Progenitor cell of endocrine pancreas (in vitro differentiated cells): Measurements from ENCODE around the gene SNX10. TPM values are rescaled to one million over a fixed set of nuclear protein-coding genes. Genes with fewer than 3 reads are reported as not detected.

Experiments used
- DNase-seq: peaks from one replicate; pipeline ENCODE4 v3.0.0; 2021; ENCODE audit warnings: low spot score; ENCODE audit not compliant: unreplicated experiment
- H3K27ac Mint-ChIP-seq: 2 replicates; pipeline ENCODE4 v1.8.0; 2021; ENCODE audit warnings: mild to moderate bottlenecking, moderate library complexity, mixed read lengths
- H3K27me3 Mint-ChIP-seq: 2 replicates; pipeline ENCODE4 v1.8.0; 2021; ENCODE audit warnings: mixed read lengths
- H3K36me3 Mint-ChIP-seq: 2 replicates; pipeline ENCODE4 v1.8.0; 2022; ENCODE audit warnings: mixed read lengths; ENCODE audit not compliant: insufficient read depth
- H3K4me1 Mint-ChIP-seq: 2 replicates; pipeline ENCODE4 v1.8.0; 2021; ENCODE audit warnings: low read depth, mixed read lengths
- H3K4me3 Mint-ChIP-seq: 2 replicates; pipeline ENCODE4 v1.8.0; 2021; ENCODE audit warnings: low read depth, mild to moderate bottlenecking, moderate library complexity, mixed read lengths
- H3K9me3 Mint-ChIP-seq: 2 replicates; pipeline ENCODE4 v1.8.0; 2021; ENCODE audit warnings: low read depth, mixed read lengths
- total RNA-seq: library from RNA; stranded (reverse); gene quantifications from 2 replicates; pipeline ENCODE4 v1.2.1, GENCODE V29; 2021
- TF ChIP-seq, protein P1 (sequence below): fragments of 200-600 bp; sonication (generic); IDR thresholded peaks from one replicate; pipeline ENCODE4 v1.5.0; 2021; ENCODE audit warnings: antibody characterized with exemption, mild to moderate bottlenecking; ENCODE audit not compliant: unreplicated experiment

Gene SNX10
- total RNA-seq, 1 donor from 2014 or later = 9.2 TPM

- H3K36me3 Mint-ChIP-seq = no peaks in the 10 kb centered on the region
- no peaks in the 10 kb centered on the region for H3K4me1 Mint-ChIP-seq
- H3K4me3 Mint-ChIP-seq = no peak overlapping the region
- no peaks in the 10 kb centered on the region for H3K27me3 Mint-ChIP-seq
- TF ChIP-seq, protein P1, sequence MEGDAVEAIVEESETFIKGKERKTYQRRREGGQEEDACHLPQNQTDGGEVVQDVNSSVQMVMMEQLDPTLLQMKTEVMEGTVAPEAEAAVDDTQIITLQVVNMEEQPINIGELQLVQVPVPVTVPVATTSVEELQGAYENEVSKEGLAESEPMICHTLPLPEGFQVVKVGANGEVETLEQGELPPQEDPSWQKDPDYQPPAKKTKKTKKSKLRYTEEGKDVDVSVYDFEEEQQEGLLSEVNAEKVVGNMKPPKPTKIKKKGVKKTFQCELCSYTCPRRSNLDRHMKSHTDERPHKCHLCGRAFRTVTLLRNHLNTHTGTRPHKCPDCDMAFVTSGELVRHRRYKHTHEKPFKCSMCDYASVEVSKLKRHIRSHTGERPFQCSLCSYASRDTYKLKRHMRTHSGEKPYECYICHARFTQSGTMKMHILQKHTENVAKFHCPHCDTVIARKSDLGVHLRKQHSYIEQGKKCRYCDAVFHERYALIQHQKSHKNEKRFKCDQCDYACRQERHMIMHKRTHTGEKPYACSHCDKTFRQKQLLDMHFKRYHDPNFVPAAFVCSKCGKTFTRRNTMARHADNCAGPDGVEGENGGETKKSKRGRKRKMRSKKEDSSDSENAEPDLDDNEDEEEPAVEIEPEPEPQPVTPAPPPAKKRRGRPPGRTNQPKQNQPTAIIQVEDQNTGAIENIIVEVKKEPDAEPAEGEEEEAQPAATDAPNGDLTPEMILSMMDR = no peak
- no peak for DNase-seq
- H3K27ac Mint-ChIP-seq = no peak overlapping the region
- H3K9me3 Mint-ChIP-seq = peaks cover 22% of the 10 kb centered on the region
Observed at GRCh38 chr7:26265499-26266075, 26.1 kb upstream of the SNX10 start.

DNA sequence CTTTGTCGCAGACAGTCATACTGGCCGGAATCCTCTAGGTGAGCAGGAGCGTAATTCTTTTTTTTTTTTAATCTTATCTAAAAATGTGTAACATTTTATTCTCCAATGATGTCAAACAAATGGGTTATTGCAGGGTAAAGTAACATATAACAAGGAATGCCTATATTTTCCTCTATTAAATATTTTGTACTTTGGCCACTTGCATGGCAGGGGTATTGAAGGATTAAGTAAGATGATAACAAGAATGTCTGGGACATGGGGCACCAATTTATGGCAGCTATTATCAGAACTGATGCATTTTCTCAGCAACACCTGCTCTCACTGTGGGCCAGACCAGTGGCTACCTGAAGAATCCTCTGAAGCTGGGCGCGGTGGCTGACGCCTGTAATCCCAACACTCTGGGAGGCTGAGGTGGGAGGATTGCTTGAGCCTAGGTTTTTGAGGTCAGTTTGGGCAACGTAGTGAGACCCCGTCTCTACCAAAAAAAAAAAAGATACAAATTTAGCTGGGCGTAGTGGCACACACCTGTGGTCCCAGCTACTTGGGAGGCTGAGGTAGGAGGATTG, 24.0 kb upstream of the SNX10 start:
- TF ChIP-seq, protein P1 = no peak
- Mint-ChIP-seq H3K36me3 (no peaks in the 10 kb centered on the region), H3K27ac (no peak overlapping the region), H3K27me3 (no peaks in the 10 kb centered on the region), H3K4me3 (no peak overlapping the region), H3K4me1 (no peaks in the 10 kb centered on the region), H3K9me3 (peaks cover 22% of the 10 kb centered on the region)
- no peak for DNase-seq

GRCh38 chr7:26275213-26275612, 16.4 kb upstream of the SNX10 start:
- H3K27ac Mint-ChIP-seq = no peak overlapping the region
- no peaks in the 10 kb centered on the region for H3K36me3 Mint-ChIP-seq
- TF ChIP-seq, protein P1 = no peak
- H3K9me3 Mint-ChIP-seq = no peaks in the 10 kb centered on the region
- no peaks in the 10 kb centered on the region for H3K27me3 Mint-ChIP-seq
- no peak for DNase-seq
- H3K4me1 Mint-ChIP-seq = no peaks in the 10 kb centered on the region
- no peak overlapping the region for H3K4me3 Mint-ChIP-seq

- Mint-ChIP-seq H3K4me3 (no peak overlapping the region), H3K9me3 (no peaks in the 10 kb centered on the region), H3K27ac (no peak overlapping the region), H3K27me3 (no peaks in the 10 kb centered on the region), H3K4me1 (no peaks in the 10 kb centered on the region), H3K36me3 (no peaks in the 10 kb centered on the region)
- TF ChIP-seq, protein P1 = no peak
- no peak for DNase-seq
Observed at GRCh38 chr7:26278770-26279169, 12.9 kb upstream of the SNX10 start.

DNA sequence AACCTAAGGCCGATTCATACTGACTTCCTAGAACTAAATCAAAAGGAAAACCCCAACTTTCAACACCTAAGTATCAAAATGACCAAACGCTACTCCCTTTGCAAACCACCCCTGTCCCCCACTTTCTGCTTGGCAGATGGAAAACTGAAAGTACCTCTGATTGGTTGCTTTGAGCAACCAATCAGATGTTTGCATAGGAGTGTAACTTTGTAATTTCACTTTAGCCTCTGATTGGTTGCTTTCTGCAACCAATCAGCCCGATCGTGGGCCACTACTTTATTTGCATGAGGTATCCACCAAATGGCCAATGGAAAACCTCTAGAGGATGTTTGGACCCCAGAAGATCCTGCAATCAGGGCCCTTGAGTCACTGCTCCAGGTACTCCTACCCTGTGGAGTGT, 12.3 kb upstream of the SNX10 start:
- no peak overlapping the region for H3K4me3 Mint-ChIP-seq
- H3K9me3 Mint-ChIP-seq = no peaks in the 10 kb centered on the region
- no peaks in the 10 kb centered on the region for H3K4me1 Mint-ChIP-seq
- DNase-seq = no peak
- no peak overlapping the region for H3K27ac Mint-ChIP-seq
- no peaks in the 10 kb centered on the region for H3K27me3 Mint-ChIP-seq
- no peaks in the 10 kb centered on the region for H3K36me3 Mint-ChIP-seq
- TF ChIP-seq, protein P1 = no peak
